H1 (cell line): ENCODE measurements around the gene CLBA1. TPM values are rescaled to one million over a fixed set of nuclear protein-coding genes. Genes with fewer than 3 reads are reported as not detected.

Experiments used
- CTCF ChIA-PET: fragments of 300-600 bp; sonication (Branson Sonifier 250); formaldehyde crosslinking; loops from one replicate; lab custom pipeline; 2021; ENCODE audit not compliant: partially characterized antibody; lab: Charles Lee
- POLR2A ChIA-PET: fragments of 300-600 bp; sonication (Branson Sonifier 250); formaldehyde crosslinking; loops from one replicate; lab custom pipeline; 2021; ENCODE audit warnings: inconsistent platforms; ENCODE audit not compliant: partially characterized antibody; lab: Charles Lee
- DNase-seq, 2 experiments: peaks; one replicate each; pipeline versions ENCODE4 v3.0.0 to v3.0.0-alpha.2; 2010 to 2022; ENCODE audit warnings: low spot score in 2 of 2, low read depth in 1 of 2, mixed read lengths in 1 of 2
- FAIRE-seq: peaks from 2 replicates; lab custom pipeline; 2011; peaks lifted over from hg19 to GRCh38; lab: Jason Lieb, UNC
- H2AFZ ChIP-seq: 2 replicates; pipeline ENCODE4 v1.8.1; 2012; ENCODE audit warnings: low read length, inconsistent platforms
- H2AK5ac ChIP-seq: 2 replicates; pipeline ENCODE4 v1.6.1; 2013; ENCODE audit warnings: low read depth, low read length
- H2BK120ac ChIP-seq: replicated peaks from 2 replicates; pipeline ENCODE3; 2013; ENCODE audit warnings: low read depth, low read length, inconsistent platforms
- H2BK12ac ChIP-seq: 2 replicates; pipeline ENCODE4 v1.6.1; 2013; ENCODE audit warnings: low read depth, low read length
- H2BK15ac ChIP-seq: 2 replicates; pipeline ENCODE4 v1.6.1; 2013; ENCODE audit warnings: low read length
- H2BK20ac ChIP-seq: 2 replicates; pipeline ENCODE4 v1.6.1; 2013; ENCODE audit warnings: low read length
- H2BK5ac ChIP-seq: 2 replicates; pipeline ENCODE4 v1.6.1; 2013; ENCODE audit warnings: low read depth, low read length
- H3K14ac ChIP-seq: 2 replicates; pipeline ENCODE4 v1.6.1; 2013; ENCODE audit warnings: inconsistent platforms; ENCODE audit not compliant: insufficient read length
- H3K18ac ChIP-seq: 2 replicates; pipeline ENCODE4 v1.6.1; 2013; ENCODE audit warnings: low read length; ENCODE audit errors: extremely low read depth
- H3K23ac ChIP-seq: 2 replicates; pipeline ENCODE4 v1.6.1; 2013; ENCODE audit warnings: inconsistent platforms; ENCODE audit not compliant: insufficient read length
- H3K23me2 ChIP-seq: 2 replicates; pipeline ENCODE4 v1.6.1; 2013; ENCODE audit warnings: low read depth, low read length
- H3K27ac ChIP-seq: 2 replicates; pipeline ENCODE4 v1.6.1; 2011; ENCODE audit warnings: low read depth, low read length, inconsistent platforms
- H3K27me3 ChIP-seq, 4 experiments: replicated peaks in 1 of 4; 1 replicate in 1 of 4; 2 replicates in 3 of 4; pipeline versions ENCODE4 v1.6.1 to v1.8.1; 2011 to 2013; ENCODE audit warnings: low read length in 3 of 4, mild to moderate bottlenecking in 3 of 4, inconsistent platforms in 2 of 4, mixed read lengths in 2 of 4, moderate library complexity in 1 of 4; ENCODE audit not compliant: control insufficient read depth in 3 of 4, insufficient read depth in 3 of 4; ENCODE audit errors: extremely low read depth in 1 of 4
- H3K36me3 ChIP-seq, 4 experiments: 2 replicates each; pipeline versions ENCODE4 v1.6.1 to v1.8.1; 2011 to 2013; ENCODE audit warnings: mild to moderate bottlenecking in 4 of 4, low read length in 3 of 4, moderate library complexity in 2 of 4, control low read depth in 1 of 4, inconsistent platforms in 1 of 4; ENCODE audit not compliant: insufficient read depth in 4 of 4, control insufficient read depth in 2 of 4
- H3K4ac ChIP-seq: replicated peaks from 2 replicates; pipeline ENCODE3; 2013; ENCODE audit warnings: low read length, low read depth, mixed read lengths, inconsistent platforms; ENCODE audit not compliant: insufficient read length
- H3K4me1 ChIP-seq, 4 experiments: replicated peaks in 1 of 4; 1 replicate in 1 of 4; 2 replicates in 3 of 4; pipeline versions ENCODE4 v1.6.1 to v1.8.1; 2011 to 2013; ENCODE audit warnings: low read length in 3 of 4, inconsistent platforms in 2 of 4, mixed read lengths in 1 of 4; ENCODE audit not compliant: insufficient read depth in 4 of 4, control insufficient read depth in 3 of 4
- H3K4me2 ChIP-seq, 2 experiments: 2 replicates each; pipeline versions ENCODE4 v1.6.1 to v1.8.1; 2011 to 2013; ENCODE audit warnings: low read depth in 2 of 2, low read length in 2 of 2, control low read depth in 1 of 2, inconsistent platforms in 1 of 2, mild to moderate bottlenecking in 1 of 2; ENCODE audit not compliant: insufficient read depth in 1 of 2
- H3K4me3 ChIP-seq, 4 experiments: fragments of 200-600, 300-600 bp in 1 of 4; sonication (generic), shearing (Covaris generic), sonication (Bioruptor Twin) in 1 of 4; 2 replicates each; pipeline versions ENCODE4 v1.5.1 to v1.8.1; 2011 to 2016; ENCODE audit warnings: low read length in 4 of 4, low read depth in 3 of 4, control low read depth in 2 of 4, inconsistent platforms in 2 of 4, mild to moderate bottlenecking in 2 of 4, mixed read lengths in 1 of 4, moderate library complexity in 1 of 4; ENCODE audit not compliant: insufficient read depth in 2 of 4; ENCODE audit errors: extremely low read depth in 1 of 4
- H3K56ac ChIP-seq: replicated peaks from 2 replicates; pipeline ENCODE3; 2013; ENCODE audit warnings: low read depth, mild to moderate bottlenecking, mixed read lengths, low read length, inconsistent platforms; ENCODE audit not compliant: insufficient read length
- H3K79me1 ChIP-seq: 2 replicates; pipeline ENCODE4 v1.6.1; 2013; ENCODE audit warnings: low read depth, low read length, control low read depth
- H3K79me2 ChIP-seq, 2 experiments: 2 replicates each; pipeline versions ENCODE4 v1.6.1 to v1.8.1; 2012 to 2013; ENCODE audit warnings: low read length in 2 of 2, mild to moderate bottlenecking in 2 of 2, inconsistent platforms in 1 of 2; ENCODE audit not compliant: insufficient read depth in 2 of 2, control insufficient read depth in 1 of 2
- H3K9ac ChIP-seq, 4 experiments: replicated peaks in 1 of 4; 1 replicate in 1 of 4; 2 replicates in 3 of 4; pipeline versions ENCODE4 v1.6.1 to v1.8.1; 2011 to 2013; ENCODE audit warnings: low read depth in 3 of 4, low read length in 3 of 4, control low read depth in 2 of 4, mild to moderate bottlenecking in 2 of 4, moderate library complexity in 2 of 4, inconsistent platforms in 1 of 4; ENCODE audit errors: extremely low read depth in 1 of 4
- H3K9me3 ChIP-seq, 2 experiments: 2 replicates each; pipeline versions ENCODE4 v1.6.1 to v1.8.1; 2012 to 2013; ENCODE audit warnings: mild to moderate bottlenecking in 2 of 2, moderate library complexity in 2 of 2, control low read depth in 1 of 2, inconsistent platforms in 1 of 2, low read depth in 1 of 2, low read length in 1 of 2, mixed read lengths in 1 of 2; ENCODE audit not compliant: insufficient read depth in 2 of 2
- H4K20me1 ChIP-seq, 2 experiments: replicated peaks in 1 of 2; 2 replicates each; pipeline versions ENCODE3 to v1.8.1; 2011 to 2013; ENCODE audit warnings: inconsistent platforms in 2 of 2, low read length in 2 of 2, mild to moderate bottlenecking in 1 of 2; ENCODE audit not compliant: insufficient read depth in 2 of 2, control insufficient read depth in 1 of 2
- H4K5ac ChIP-seq: 2 replicates; pipeline ENCODE4 v1.6.1; 2013; ENCODE audit warnings: low read length, low read depth, mixed read lengths, inconsistent platforms; ENCODE audit not compliant: insufficient read length
- H4K8ac ChIP-seq: 2 replicates; pipeline ENCODE4 v1.8.0; 2013; ENCODE audit warnings: mild to moderate bottlenecking, moderate library complexity, low read length, inconsistent platforms; ENCODE audit not compliant: insufficient read depth; ENCODE audit errors: extremely low read depth
- H4K91ac ChIP-seq: replicated peaks from 2 replicates; pipeline ENCODE3; 2013; ENCODE audit warnings: low read length, mixed read lengths, inconsistent platforms; ENCODE audit not compliant: insufficient read length
- CHD2 ChIP-seq: IDR thresholded peaks from 2 replicates; pipeline ENCODE4 v1.6.1; 2012; ENCODE audit warnings: low read length, improper control_type of control experiment
- CTBP2 ChIP-seq: IDR thresholded peaks from 2 replicates; pipeline ENCODE4 v1.7.0; 2011; ENCODE audit warnings: borderline replicate concordance, mild to moderate bottlenecking, moderate library complexity, mixed read lengths, low read length; ENCODE audit not compliant: insufficient read depth, insufficient read length
- HDAC6 ChIP-seq: IDR thresholded peaks from one replicate; pipeline ENCODE4 v1.7.1; 2012; ENCODE audit warnings: low read depth, mild to moderate bottlenecking, inconsistent platforms, low read length, moderate library complexity
- RBBP5 ChIP-seq: IDR thresholded peaks from 2 replicates; pipeline ENCODE4 v1.7.1; 2012; ENCODE audit warnings: low read depth, mild to moderate bottlenecking, inconsistent platforms, low read length, moderate library complexity, borderline replicate concordance
- SRF ChIP-seq: IDR thresholded peaks from 2 replicates; pipeline ENCODE4 v1.6.1; 2011; ENCODE audit warnings: mild to moderate bottlenecking, low read depth, low read length, moderate library complexity
- TAF7 ChIP-seq: optimal IDR thresholded peaks from 2 replicates; pipeline ENCODE3; 2011; ENCODE audit warnings: low read depth, mild to moderate bottlenecking, inconsistent platforms, low read length, moderate library complexity, borderline replicate concordance
- YY1 ChIP-seq: IDR thresholded peaks from 2 replicates; pipeline ENCODE4 v1.6.1; 2011; ENCODE audit warnings: low read depth, mild to moderate bottlenecking, low read length
- ZNF274 ChIP-seq: IDR thresholded peaks from 2 replicates; pipeline ENCODE4 v1.7.0; 2012; ENCODE audit warnings: low read length, borderline replicate concordance; ENCODE audit errors: extremely low read depth
- WGBS, 2 experiments: shearing (Covaris generic) in 1 of 2; methylation state at CpG; one replicate each; pipeline versions ENCODE4 v1.1.6 to v1.1.7; 2013 to 2015; ENCODE audit warnings: low lambda C conversion rate in 2 of 2, mixed read lengths in 2 of 2, inconsistent platforms in 1 of 2, low coverage in 1 of 2, missing lambda C conversion rate in 1 of 2; ENCODE audit not compliant: insufficient replicate concordance in 2 of 2, insufficient coverage in 1 of 2, insufficient read length in 1 of 2; ENCODE audit errors: extremely low coverage in 1 of 2, missing lambda C conversion rate in 1 of 2; 5-methylcytosine and 5-hydroxymethylcytosine counted together
- polyA plus RNA-seq, 7 experiments: library from polyadenylated mRNA; depleted of rRNA in 3 of 7; stranded (reverse) in 5 of 7; unstranded in 2 of 7; fragments of >200 nt in 5 of 7; fragments of 200-250 nt in 2 of 7; gene quantifications; 1 replicate in 5 of 7; 2 replicates in 1 of 7; 4 replicates in 1 of 7; pipeline versions ENCODE4 v1.2.1 to v1.2.3, GENCODE V29; 2011 to 2013; ENCODE audit warnings: missing spikeins in 2 of 7, mixed read lengths in 2 of 7
- total RNA-seq: library from RNA; stranded (reverse); fragmentation: NEBNext Ultra II Directional; extraction: Animal tissue kit (Norgen Biotek cat#: 25700); gene quantifications from 2 replicates; pipeline ENCODE4 v1.2.1, GENCODE V29; 2021
- TF ChIP-seq, protein P1 (sequence below): IDR thresholded peaks from 2 replicates; pipeline ENCODE4 v1.6.1; 2012; ENCODE audit warnings: low read length, inconsistent platforms
- TF ChIP-seq, protein P2 (sequence below): IDR thresholded peaks from 2 replicates; pipeline ENCODE4 v1.6.1; 2011; ENCODE audit warnings: low read depth, mild to moderate bottlenecking, low read length; ENCODE audit not compliant: insufficient read depth

The CLBA1 gene
- total and polyA plus RNA-seq, 2 of the 8 experiments (the other 6 are each of a cell fraction or from before 2014, with no cell fraction given): 1.6 to 2.4 TPM

DNA sequence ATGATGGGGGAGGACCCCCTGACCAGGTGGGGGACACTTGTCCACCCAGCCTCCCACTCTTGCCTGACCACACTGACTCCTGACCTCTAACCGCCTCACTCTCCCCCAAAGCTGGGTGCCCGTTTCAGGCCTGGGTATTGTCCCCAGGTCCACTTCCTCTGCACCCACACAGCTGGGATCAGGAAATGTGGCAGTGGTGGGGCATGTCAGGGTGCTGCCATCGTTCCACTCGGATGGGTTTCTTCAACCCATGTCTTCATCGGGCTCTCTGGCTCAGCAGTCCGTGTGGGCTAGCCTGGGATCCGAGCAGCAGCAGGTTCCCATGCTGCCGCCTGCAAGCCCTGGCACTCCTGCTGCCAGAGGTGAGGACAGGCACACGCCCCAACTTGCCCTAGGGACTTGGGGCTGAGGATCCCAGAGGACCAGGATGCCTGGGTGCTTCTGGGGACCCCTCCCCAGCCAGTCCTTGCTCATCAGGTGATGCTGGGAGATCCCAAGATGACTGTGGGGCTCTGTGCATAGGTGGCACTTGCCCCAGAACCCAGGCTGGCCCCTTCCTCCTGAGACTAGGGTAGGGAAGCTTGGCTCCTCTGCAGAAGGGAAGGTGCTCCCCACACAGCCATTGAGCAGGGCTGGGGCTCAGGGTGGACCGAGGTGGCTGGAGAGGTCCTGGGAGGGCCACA lies 2.9 kb upstream of the CLBA1 start:
- Histone ChIP-seq H4K8ac (no peak overlapping the region), H3K23ac (no peak overlapping the region), H2AK5ac (no peak overlapping the region), H3K9ac (no peak overlapping the region), H3K79me2 (no peaks in the 10 kb centered on the region), H3K4ac (no peak overlapping the region), H2BK120ac (no peak overlapping the region), H2BK12ac (peak overlapping the region; percentile 80; the same call in 1 of the 2 replicates), H3K27me3 (peaks cover 5 to 23% (median 19%) of the 10 kb centered on the region in 4 experiments), H4K20me1 (peaks cover 0 to 8% of the 10 kb centered on the region in 2 experiments), H3K14ac (no peak overlapping the region), H3K4me3 (no peak overlapping the region), H2BK5ac (peak overlapping the region; percentile 54; the same call in 1 of the 2 replicates), H3K79me1 (no peaks in the 10 kb centered on the region), H4K5ac (no peak overlapping the region), H2BK20ac (no peak overlapping the region), H2BK15ac (no peak overlapping the region), H3K36me3 (no peaks in the 10 kb centered on the region; a peak in 1 of 8 replicates), H3K4me2 (no peak overlapping the region), H3K23me2 (peaks cover 12% of the 10 kb centered on the region; the same call in 1 of the 2 replicates), H4K91ac (peak overlapping the region; percentile 80), H3K4me1 (peaks cover 0 to 16% (median 8%) of the 10 kb centered on the region in 4 experiments; a peak in 5 of 7 replicates), H3K18ac (no peak overlapping the region; the same call in 1 of the 2 replicates), H3K27ac (no peak overlapping the region), H3K56ac (no peak overlapping the region), H3K9me3 (peaks cover 0 to 3% of the 10 kb centered on the region in 2 experiments; a peak in 1 of 4 replicates), H2AFZ (no peak overlapping the region)
- DNase-seq: no peak
- ChIA-PET POLR2A (no interaction called here), CTCF (interaction anchor here (0.5 to 2.3 kb wide), 4 partner anchors 18 to 63 kb away, joined by 3 to 17 read pairs (median 4); no protein-coding TSS in a partner anchor)
- 90% methylated on average over 10 of the region's 10 CpGs; no CpG with 5 or more reads in 1 of the 2 experiments for WGBS, 2 experiments
- FAIRE-seq: no peak
- no peak for TF ChIP-seq SRF
- no peak for TF ChIP-seq HDAC6
- TF ChIP-seq, protein P1, sequence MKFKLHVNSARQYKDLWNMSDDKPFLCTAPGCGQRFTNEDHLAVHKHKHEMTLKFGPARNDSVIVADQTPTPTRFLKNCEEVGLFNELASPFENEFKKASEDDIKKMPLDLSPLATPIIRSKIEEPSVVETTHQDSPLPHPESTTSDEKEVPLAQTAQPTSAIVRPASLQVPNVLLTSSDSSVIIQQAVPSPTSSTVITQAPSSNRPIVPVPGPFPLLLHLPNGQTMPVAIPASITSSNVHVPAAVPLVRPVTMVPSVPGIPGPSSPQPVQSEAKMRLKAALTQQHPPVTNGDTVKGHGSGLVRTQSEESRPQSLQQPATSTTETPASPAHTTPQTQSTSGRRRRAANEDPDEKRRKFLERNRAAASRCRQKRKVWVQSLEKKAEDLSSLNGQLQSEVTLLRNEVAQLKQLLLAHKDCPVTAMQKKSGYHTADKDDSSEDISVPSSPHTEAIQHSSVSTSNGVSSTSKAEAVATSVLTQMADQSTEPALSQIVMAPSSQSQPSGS: no peak
- no peak for TF ChIP-seq RBBP5
- TF ChIP-seq YY1: no peak
- TF ChIP-seq CHD2: no peak
- TF ChIP-seq ZNF274: no peak
- TF ChIP-seq, protein P2, sequence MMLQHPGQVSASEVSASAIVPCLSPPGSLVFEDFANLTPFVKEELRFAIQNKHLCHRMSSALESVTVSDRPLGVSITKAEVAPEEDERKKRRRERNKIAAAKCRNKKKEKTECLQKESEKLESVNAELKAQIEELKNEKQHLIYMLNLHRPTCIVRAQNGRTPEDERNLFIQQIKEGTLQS: no peak
- no peak for TF ChIP-seq CTBP2
- no peak for TF ChIP-seq TAF7
